Choroid plexus epithelial cell (primary cell): ENCODE data around the gene ERRFI1.

Experiments used
- DNase-seq: peaks from one replicate; pipeline ENCODE4 v3.0.0-alpha.2; 2010; ENCODE audit warnings: low read depth
- H3K4me3 ChIP-seq: 2 replicates; pipeline ENCODE4 v1.5.1; 2011; ENCODE audit warnings: low read depth, mild to moderate bottlenecking, control low read depth, low read length, moderate library complexity
- TF ChIP-seq, protein P1 (sequence below): conservative IDR thresholded peaks from 2 replicates; pipeline ENCODE4 v1.5.1; 2011; ENCODE audit warnings: low read depth, mild to moderate bottlenecking, control low read depth, inconsistent platforms, low read length, moderate library complexity

Gene ERRFI1

GRCh38 chr1:8028571-8028910 lies 2.4 kb upstream of the ERRFI1 start:
- no peak for DNase-seq
- no peak overlapping the region for H3K4me3 ChIP-seq
- TF ChIP-seq, protein P1, sequence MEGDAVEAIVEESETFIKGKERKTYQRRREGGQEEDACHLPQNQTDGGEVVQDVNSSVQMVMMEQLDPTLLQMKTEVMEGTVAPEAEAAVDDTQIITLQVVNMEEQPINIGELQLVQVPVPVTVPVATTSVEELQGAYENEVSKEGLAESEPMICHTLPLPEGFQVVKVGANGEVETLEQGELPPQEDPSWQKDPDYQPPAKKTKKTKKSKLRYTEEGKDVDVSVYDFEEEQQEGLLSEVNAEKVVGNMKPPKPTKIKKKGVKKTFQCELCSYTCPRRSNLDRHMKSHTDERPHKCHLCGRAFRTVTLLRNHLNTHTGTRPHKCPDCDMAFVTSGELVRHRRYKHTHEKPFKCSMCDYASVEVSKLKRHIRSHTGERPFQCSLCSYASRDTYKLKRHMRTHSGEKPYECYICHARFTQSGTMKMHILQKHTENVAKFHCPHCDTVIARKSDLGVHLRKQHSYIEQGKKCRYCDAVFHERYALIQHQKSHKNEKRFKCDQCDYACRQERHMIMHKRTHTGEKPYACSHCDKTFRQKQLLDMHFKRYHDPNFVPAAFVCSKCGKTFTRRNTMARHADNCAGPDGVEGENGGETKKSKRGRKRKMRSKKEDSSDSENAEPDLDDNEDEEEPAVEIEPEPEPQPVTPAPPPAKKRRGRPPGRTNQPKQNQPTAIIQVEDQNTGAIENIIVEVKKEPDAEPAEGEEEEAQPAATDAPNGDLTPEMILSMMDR, result no peak

DNA sequence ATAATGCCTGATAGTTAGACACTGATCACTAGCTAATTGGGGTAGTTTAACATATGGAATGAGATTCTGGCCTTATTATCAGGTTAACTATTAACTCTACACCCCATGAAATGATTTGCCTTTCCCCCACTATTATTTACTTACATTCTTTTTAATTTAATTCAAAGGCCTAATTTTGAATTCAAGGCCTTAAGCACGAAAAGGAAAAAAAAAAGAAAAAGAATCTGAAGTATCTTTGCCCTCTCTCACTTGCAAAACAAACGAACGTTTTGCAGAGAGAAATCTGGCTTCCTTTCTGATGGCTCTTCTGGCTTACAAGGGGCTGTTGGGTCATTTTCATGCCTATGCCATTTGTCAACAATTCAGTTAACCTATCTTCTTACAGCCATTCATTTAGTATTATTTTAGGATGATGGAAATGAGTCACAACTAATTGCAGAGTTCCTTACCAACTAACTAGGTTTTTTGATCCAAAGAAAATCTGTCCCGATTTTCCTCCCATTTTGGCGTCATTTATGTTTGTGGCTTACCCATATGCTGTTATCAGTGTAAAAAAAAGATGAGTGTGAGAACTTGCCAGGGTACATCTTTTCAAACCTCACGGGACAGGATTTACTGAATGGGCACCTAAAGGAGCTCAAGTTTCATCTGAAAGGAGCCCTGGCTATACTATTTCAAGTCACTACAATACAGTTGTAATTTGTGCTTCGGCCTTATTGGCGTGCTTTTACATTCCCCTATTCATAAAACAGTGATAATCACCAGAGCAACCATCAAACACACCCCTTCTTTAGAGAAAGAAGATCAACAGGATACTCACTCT lies 1.9 kb upstream of the ERRFI1 start:
- H3K4me3 ChIP-seq, result peak overlapping the region; percentile 69
- TF ChIP-seq, protein P1, result no peak

DNA sequence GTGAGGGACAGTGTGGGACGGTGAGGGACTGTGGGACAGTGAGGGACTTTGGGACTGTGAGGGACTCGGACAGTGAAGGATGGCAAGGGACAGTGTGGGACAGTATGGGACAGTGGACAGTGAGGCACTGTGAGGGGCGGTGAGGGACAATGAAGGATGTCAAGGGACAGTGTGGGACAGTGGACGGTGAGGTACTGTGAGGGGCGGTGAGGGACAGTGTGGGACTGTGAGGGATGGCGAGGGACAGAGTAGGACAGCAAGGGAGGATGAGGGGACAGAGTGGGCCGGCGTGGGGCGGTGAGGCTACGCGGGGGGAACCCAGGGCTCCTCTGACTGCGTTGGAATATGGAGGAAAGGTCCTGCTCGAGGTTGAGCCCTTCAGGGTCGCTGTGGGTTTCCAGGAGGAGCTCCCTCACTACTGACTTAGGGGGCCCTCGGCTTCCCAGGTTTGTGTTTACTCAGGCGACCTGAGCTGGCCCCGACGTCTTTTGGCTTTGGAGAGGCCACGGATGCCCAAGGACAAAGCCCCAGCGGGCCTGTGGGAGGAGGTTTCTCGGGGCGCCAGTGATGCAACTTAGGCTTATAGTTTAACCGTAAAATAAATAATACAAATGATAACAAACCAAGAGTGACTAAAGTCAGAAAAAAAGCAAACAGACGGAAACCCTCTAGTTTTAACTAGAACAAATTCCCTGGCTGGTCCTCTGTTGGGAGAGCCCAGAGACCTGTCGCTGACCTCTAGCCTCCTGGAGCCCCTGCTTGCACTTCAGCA lies 1.1 kb upstream of the ERRFI1 start:
- TF ChIP-seq, protein P1, result no peak
- DNase-seq, result peak; percentile 60
- H3K4me3 ChIP-seq, result peak overlapping the region; percentile 69

More for the DNA sequence above, 1.9 kb upstream of the ERRFI1 start:
- DNase-seq, result peak; percentile 86

DNA sequence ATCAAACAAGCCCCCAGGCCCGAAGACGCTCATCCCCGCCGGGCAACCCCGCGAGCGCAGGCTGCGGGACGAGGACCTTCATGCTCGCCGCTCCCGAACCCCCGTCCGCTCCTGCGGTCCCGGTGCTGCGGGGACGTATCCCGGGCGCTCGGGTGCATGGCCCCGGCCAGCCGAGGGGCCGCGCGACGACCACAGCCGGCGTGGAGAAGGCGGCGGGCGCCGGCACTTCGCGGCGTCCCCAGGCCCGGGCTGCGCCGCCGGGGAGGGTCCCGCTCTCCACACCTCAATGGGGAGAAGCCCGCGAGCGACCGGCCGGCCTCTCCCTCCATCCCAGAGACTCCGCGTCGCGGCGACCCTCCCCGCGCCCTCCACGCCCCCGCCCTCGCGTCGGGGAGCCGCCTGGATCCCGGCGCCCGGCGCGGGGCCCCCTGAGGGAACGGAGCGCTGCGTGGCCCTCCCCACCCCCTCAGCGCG lies 401 bp downstream of the ERRFI1 start:
- DNase-seq, result no peak
- TF ChIP-seq, protein P1, result no peak
- peak overlapping the region; percentile 86 for H3K4me3 ChIP-seq

GRCh38 chr1:8025061-8025670 lies 943 bp downstream of the ERRFI1 start:
- H3K4me3 ChIP-seq, result peak overlapping the region; percentile 86
- TF ChIP-seq, protein P1, result no peak
- peak; percentile 57 for DNase-seq

GRCh38 chr1:8024329-8024728 lies 1.8 kb downstream of the ERRFI1 start:
- TF ChIP-seq, protein P1, result no peak

More at GRCh38 chr1:8024329-8024728, 1.8 kb downstream of the ERRFI1 start:
- no peak for DNase-seq
- peak overlapping the region; percentile 86 for H3K4me3 ChIP-seq
